ENCODE measurements around the gene HARBI1. TPM values are rescaled to one million over a fixed set of nuclear protein-coding genes. Genes with fewer than 3 reads are reported as not detected.

Gene HARBI1
- total and polyA plus RNA-seq, 9 of the 15 experiments (the other 6 are each of a cell fraction or from before 2014, with no cell fraction given): 3.5 to 8.4 (median 5.5) TPM

DNA sequence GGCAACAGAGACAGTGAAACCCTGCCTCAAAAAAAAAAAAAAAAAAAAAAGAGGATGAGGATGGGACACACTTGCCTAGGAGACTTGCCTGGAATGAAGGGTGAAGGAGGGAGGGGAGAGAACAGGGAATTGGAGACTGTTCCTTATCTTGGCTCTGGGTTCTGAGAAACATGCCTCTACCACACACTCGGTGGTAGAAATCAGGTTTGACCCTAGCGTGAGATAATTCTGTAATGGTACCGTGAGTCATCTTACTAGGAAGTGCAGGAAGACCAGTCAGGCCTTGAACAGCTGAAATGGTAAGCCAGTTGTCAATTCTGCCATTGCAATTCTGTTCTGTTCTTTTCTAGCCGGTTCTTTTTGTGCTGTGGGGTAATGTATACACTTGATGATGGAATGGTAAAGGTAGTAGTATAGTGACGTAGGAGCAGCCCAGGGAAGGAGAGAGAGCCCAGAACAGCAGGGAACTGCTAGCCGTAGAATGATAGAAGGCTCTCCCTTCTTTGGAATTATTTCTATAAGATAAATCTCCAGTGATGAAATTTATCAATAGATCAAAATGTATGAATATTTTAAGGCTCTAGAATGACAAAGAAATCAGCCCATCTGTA is 19.3 kb downstream of the HARBI1 start (continued):
- TF ChIP-seq ZNF57 (CRISPR knock-in tag; IDR thresholded peaks at IDR 0.05) (no peak), ARID1B (IDR thresholded peaks at IDR 0.05) (peak; percentile 92), JUN (IDR thresholded peaks at IDR 0.05; ENCODE audit: borderline replicate concordance, low read depth, low read length) (peak; percentile 88), JUN (CRISPR knock-in tag; IDR thresholded peaks at IDR 0.05; ENCODE audit: borderline replicate concordance) (no peak), ZNF586 (CRISPR knock-in tag; conservative IDR thresholded peaks at IDR 0.05) (no peak), ZNF263 (CRISPR knock-in tag; IDR thresholded peaks at IDR 0.05; ENCODE audit: borderline replicate concordance) (no peak), TRIM24 (IDR thresholded peaks at IDR 0.05) (peak in 1 of 2 experiments; percentile 23; a peak in 1 of 4 replicates), MYNN (IDR thresholded peaks at IDR 0.05) (peak; percentile 76; the same call in 1 of the 2 replicates), MYNN (CRISPR knock-in tag; IDR thresholded peaks at IDR 0.05) (no peak), ZC3H4 (CRISPR knock-in tag; IDR thresholded peaks at IDR 0.05; ENCODE audit: borderline replicate concordance) (no peak), LCOR (CRISPR knock-in tag; IDR thresholded peaks at IDR 0.05) (no peak), EP400 (IDR thresholded peaks at IDR 0.05) (peak; percentile 30; the same call in 1 of the 2 replicates), TAL1 (IDR thresholded peaks at IDR 0.05) (peak; percentile 15; the same call in 1 of the 2 replicates), LEF1 (IDR thresholded peaks at IDR 0.05) (peak; percentile 15; the same call in 1 of the 2 replicates), HNRNPK (IDR thresholded peaks at IDR 0.05; ENCODE audit: low read depth, low read length, poor library complexity, severe bottlenecking) (no peak), MCM7 (IDR thresholded peaks at IDR 0.05) (no peak), HNRNPLL (IDR thresholded peaks at IDR 0.05; ENCODE audit: low read depth, low read length, poor library complexity, severe bottlenecking) (no peak), MCM5 (IDR thresholded peaks at IDR 0.05; ENCODE audit: low read depth) (no peak), CBX1 (IDR thresholded peaks at IDR 0.05; ENCODE audit: low read depth) (no peak), ZNF3 (CRISPR knock-in tag; IDR thresholded peaks at IDR 0.05) (no peak)
- TF ChIP-seq, protein P1, sequence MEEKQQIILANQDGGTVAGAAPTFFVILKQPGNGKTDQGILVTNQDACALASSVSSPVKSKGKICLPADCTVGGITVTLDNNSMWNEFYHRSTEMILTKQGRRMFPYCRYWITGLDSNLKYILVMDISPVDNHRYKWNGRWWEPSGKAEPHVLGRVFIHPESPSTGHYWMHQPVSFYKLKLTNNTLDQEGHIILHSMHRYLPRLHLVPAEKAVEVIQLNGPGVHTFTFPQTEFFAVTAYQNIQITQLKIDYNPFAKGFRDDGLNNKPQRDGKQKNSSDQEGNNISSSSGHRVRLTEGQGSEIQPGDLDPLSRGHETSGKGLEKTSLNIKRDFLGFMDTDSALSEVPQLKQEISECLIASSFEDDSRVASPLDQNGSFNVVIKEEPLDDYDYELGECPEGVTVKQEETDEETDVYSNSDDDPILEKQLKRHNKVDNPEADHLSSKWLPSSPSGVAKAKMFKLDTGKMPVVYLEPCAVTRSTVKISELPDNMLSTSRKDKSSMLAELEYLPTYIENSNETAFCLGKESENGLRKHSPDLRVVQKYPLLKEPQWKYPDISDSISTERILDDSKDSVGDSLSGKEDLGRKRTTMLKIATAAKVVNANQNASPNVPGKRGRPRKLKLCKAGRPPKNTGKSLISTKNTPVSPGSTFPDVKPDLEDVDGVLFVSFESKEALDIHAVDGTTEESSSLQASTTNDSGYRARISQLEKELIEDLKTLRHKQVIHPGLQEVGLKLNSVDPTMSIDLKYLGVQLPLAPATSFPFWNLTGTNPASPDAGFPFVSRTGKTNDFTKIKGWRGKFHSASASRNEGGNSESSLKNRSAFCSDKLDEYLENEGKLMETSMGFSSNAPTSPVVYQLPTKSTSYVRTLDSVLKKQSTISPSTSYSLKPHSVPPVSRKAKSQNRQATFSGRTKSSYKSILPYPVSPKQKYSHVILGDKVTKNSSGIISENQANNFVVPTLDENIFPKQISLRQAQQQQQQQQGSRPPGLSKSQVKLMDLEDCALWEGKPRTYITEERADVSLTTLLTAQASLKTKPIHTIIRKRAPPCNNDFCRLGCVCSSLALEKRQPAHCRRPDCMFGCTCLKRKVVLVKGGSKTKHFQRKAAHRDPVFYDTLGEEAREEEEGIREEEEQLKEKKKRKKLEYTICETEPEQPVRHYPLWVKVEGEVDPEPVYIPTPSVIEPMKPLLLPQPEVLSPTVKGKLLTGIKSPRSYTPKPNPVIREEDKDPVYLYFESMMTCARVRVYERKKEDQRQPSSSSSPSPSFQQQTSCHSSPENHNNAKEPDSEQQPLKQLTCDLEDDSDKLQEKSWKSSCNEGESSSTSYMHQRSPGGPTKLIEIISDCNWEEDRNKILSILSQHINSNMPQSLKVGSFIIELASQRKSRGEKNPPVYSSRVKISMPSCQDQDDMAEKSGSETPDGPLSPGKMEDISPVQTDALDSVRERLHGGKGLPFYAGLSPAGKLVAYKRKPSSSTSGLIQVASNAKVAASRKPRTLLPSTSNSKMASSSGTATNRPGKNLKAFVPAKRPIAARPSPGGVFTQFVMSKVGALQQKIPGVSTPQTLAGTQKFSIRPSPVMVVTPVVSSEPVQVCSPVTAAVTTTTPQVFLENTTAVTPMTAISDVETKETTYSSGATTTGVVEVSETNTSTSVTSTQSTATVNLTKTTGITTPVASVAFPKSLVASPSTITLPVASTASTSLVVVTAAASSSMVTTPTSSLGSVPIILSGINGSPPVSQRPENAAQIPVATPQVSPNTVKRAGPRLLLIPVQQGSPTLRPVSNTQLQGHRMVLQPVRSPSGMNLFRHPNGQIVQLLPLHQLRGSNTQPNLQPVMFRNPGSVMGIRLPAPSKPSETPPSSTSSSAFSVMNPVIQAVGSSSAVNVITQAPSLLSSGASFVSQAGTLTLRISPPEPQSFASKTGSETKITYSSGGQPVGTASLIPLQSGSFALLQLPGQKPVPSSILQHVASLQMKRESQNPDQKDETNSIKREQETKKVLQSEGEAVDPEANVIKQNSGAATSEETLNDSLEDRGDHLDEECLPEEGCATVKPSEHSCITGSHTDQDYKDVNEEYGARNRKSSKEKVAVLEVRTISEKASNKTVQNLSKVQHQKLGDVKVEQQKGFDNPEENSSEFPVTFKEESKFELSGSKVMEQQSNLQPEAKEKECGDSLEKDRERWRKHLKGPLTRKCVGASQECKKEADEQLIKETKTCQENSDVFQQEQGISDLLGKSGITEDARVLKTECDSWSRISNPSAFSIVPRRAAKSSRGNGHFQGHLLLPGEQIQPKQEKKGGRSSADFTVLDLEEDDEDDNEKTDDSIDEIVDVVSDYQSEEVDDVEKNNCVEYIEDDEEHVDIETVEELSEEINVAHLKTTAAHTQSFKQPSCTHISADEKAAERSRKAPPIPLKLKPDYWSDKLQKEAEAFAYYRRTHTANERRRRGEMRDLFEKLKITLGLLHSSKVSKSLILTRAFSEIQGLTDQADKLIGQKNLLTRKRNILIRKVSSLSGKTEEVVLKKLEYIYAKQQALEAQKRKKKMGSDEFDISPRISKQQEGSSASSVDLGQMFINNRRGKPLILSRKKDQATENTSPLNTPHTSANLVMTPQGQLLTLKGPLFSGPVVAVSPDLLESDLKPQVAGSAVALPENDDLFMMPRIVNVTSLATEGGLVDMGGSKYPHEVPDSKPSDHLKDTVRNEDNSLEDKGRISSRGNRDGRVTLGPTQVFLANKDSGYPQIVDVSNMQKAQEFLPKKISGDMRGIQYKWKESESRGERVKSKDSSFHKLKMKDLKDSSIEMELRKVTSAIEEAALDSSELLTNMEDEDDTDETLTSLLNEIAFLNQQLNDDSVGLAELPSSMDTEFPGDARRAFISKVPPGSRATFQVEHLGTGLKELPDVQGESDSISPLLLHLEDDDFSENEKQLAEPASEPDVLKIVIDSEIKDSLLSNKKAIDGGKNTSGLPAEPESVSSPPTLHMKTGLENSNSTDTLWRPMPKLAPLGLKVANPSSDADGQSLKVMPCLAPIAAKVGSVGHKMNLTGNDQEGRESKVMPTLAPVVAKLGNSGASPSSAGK (IDR thresholded peaks at IDR 0.05): no peak

All from K562 (cell line).